Measurements from ENCODE around the gene LIMCH1. TPM values are rescaled to one million over a fixed set of nuclear protein-coding genes. Genes with fewer than 3 reads are reported as not detected.
"Not testable (repeated sequence)": the region's sequence is repeated elsewhere in the genome, so short reads cannot be mapped to it uniquely, and the experiment has no call there.

The LIMCH1 gene
- total and polyA plus RNA-seq, 12 donors = 28.2 to 206 (median 62.3) TPM

GRCh38 chr4:41639291-41639690, 101.3 kb downstream of the LIMCH1 start:
- no peaks in the 10 kb centered on the region for H3K9me3 ChIP-seq (replicated peaks in 1 of 3)
- H3K27ac ChIP-seq = no peak overlapping the region
- TF ChIP-seq, protein P1, sequence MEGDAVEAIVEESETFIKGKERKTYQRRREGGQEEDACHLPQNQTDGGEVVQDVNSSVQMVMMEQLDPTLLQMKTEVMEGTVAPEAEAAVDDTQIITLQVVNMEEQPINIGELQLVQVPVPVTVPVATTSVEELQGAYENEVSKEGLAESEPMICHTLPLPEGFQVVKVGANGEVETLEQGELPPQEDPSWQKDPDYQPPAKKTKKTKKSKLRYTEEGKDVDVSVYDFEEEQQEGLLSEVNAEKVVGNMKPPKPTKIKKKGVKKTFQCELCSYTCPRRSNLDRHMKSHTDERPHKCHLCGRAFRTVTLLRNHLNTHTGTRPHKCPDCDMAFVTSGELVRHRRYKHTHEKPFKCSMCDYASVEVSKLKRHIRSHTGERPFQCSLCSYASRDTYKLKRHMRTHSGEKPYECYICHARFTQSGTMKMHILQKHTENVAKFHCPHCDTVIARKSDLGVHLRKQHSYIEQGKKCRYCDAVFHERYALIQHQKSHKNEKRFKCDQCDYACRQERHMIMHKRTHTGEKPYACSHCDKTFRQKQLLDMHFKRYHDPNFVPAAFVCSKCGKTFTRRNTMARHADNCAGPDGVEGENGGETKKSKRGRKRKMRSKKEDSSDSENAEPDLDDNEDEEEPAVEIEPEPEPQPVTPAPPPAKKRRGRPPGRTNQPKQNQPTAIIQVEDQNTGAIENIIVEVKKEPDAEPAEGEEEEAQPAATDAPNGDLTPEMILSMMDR (IDR thresholded peaks at IDR 0.05) = no peak
- no peak for TF ChIP-seq POLR2A (IDR thresholded peaks at IDR 0.05)
- no peak for DNase-seq
- intact Hi-C loops (cut with DNase I) = no loop called here
- H3K4me1 ChIP-seq (replicated peaks in 1 of 2) = peaks cover 3 to 13% of the 10 kb centered on the region in 2 donors
- no peaks in the 10 kb centered on the region for H3K27me3 ChIP-seq
- H3K4me3 ChIP-seq = no peak overlapping the region
- no peaks in the 10 kb centered on the region for H3K36me3 ChIP-seq (replicated peaks in 1 of 2)
- WGBS, 4 donors = 89 to 100% (median 95%) methylated on average over 1 of the region's 1 CpG

DNA sequence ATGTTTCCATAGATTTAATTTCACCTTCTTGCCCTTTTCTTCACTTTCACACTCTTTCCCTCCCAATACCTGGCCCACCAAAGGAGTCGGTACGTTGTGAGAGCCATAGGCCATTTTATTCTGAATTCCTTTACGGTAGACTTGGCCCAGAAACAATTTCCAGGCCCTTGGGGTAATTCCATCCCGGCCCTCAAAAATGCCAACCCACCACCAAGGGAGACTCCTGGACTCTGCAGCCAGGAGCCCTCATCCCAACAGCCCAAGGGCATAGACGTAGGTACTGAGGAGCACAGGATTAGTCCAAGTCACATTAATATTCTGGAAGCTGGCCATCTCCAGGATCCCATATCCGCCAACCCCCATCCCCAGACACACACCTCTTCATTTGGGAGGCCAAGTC, 102.9 kb downstream of the LIMCH1 start:
- 83 to 93% (median 87%) methylated on average over 6 of the region's 6 CpGs for WGBS, 4 donors
- Histone ChIP-seq H3K27me3 (no peaks in the 10 kb centered on the region), H3K4me3 (no peak overlapping the region), H3K9me3 (replicated peaks in 1 of 3) (no peaks in the 10 kb centered on the region), H3K27ac (no peak overlapping the region), H3K36me3 (replicated peaks in 1 of 2) (peaks cover 0 to 1% of the 10 kb centered on the region in 2 donors), H3K4me1 (replicated peaks in 1 of 2) (peaks cover 3 to 18% of the 10 kb centered on the region in 2 donors)
- DNase-seq = no peak
- intact Hi-C loops (cut with DNase I) = loop anchor here (5.0 to 10.0 kb wide), 3 partner anchors 206 to 359 kb away; no protein-coding TSS in a partner anchor
- no peak for TF ChIP-seq POLR2A (IDR thresholded peaks at IDR 0.05)
- TF ChIP-seq, protein P1 (IDR thresholded peaks at IDR 0.05) = no peak

GRCh38 chr4:41642746-41643145, 104.8 kb downstream of the LIMCH1 start:
- peaks cover 3 to 18% of the 10 kb centered on the region in 2 donors for H3K4me1 ChIP-seq (replicated peaks in 1 of 2)
- intact Hi-C loops (cut with DNase I) = loop anchor here (5.0 to 10.0 kb wide), 3 partner anchors 208 to 360 kb away; no protein-coding TSS in a partner anchor

DNA sequence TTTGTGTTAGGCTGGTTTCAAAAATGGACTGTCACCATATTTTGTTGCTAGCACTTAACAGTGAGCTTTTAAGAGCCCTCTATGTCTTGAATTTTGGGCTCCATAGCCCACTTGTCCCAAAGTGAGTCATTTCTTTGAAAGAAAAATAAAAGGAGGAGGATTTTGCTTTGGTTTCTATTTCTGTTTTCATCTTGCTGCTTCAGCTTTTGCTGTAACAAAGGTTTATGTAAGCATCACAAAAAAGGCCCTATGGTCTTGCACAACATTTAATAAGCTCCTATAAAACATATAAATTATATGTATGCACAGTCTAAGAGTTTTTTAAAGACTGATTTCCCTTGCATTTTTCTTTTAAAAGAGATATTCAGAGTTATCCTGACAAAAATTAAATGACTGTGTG, 105.4 kb downstream of the LIMCH1 start:
- no peak for TF ChIP-seq POLR2A (IDR thresholded peaks at IDR 0.05)
- TF ChIP-seq, protein P1 (IDR thresholded peaks at IDR 0.05) = no peak
- intact Hi-C loops (cut with DNase I) = loop anchor here (5.0 to 10.0 kb wide), 3 partner anchors 209 to 361 kb away; no protein-coding TSS in a partner anchor
- peaks cover 3 to 18% of the 10 kb centered on the region in 2 donors for H3K4me1 ChIP-seq (replicated peaks in 1 of 2)
- no peak overlapping the region for H3K4me3 ChIP-seq
- no peak overlapping the region for H3K27ac ChIP-seq
- H3K27me3 ChIP-seq = no peaks in the 10 kb centered on the region
- no peaks in the 10 kb centered on the region for H3K9me3 ChIP-seq (replicated peaks in 1 of 3)
- peaks cover 0 to 24% of the 10 kb centered on the region in 2 donors for H3K36me3 ChIP-seq (replicated peaks in 1 of 2)
- DNase-seq = no peak

More at GRCh38 chr4:41642746-41643145, 104.8 kb downstream of the LIMCH1 start:
- not testable (repeated sequence) for H3K27me3 ChIP-seq; H3K27ac ChIP-seq; DNase-seq; H3K9me3 ChIP-seq (replicated peaks in 1 of 3); H3K4me3 ChIP-seq
- H3K36me3 ChIP-seq (replicated peaks in 1 of 2) = peaks cover 0 to 20% of the 10 kb centered on the region in 2 donors
- 90 to 100% (median 99%) methylated on average over 1 of the region's 1 CpG for WGBS, 4 donors

Measured in adrenal gland (tissue), 12 donors.